Calu3 (cell line): ENCODE data around the gene PEAK3. TPM values are rescaled to one million over a fixed set of nuclear protein-coding genes. Genes with fewer than 3 reads are reported as not detected.

ENCODE experiments used
- BruUV-seq: library from RNA; stranded (reverse); fragments of 400-500 nt; replicated peaks from 2 replicates; lab custom pipeline; 2021; lab: Mats Ljungman, UMichigan
- CTCF ChIA-PET: fragments of 300-600 bp; sonication (Branson Sonifier 250); formaldehyde crosslinking; loops from one replicate; lab custom pipeline; 2022; ENCODE audit warnings: antibody characterized with exemption; lab: Charles Lee
- DNase-seq: peaks from one replicate; pipeline ENCODE4 v3.0.0; 2022
- H3K27ac Mint-ChIP-seq: one replicate; pipeline ENCODE4 v1.8.0; 2022; ENCODE audit warnings: mixed read lengths; ENCODE audit not compliant: unreplicated experiment
- H3K27me3 Mint-ChIP-seq: one replicate; pipeline ENCODE4 v1.8.0; 2022; ENCODE audit warnings: mixed read lengths; ENCODE audit not compliant: unreplicated experiment
- H3K36me3 Mint-ChIP-seq: one replicate; pipeline ENCODE4 v1.8.0; 2022; ENCODE audit warnings: mild to moderate bottlenecking, moderate library complexity, mixed read lengths; ENCODE audit not compliant: insufficient read depth, unreplicated experiment
- H3K4me1 Mint-ChIP-seq: one replicate; pipeline ENCODE4 v1.8.0; 2022; ENCODE audit warnings: mild to moderate bottlenecking, low read depth, mixed read lengths; ENCODE audit not compliant: unreplicated experiment
- H3K4me3 Mint-ChIP-seq: one replicate; pipeline ENCODE4 v1.8.0; 2022; ENCODE audit warnings: mild to moderate bottlenecking, low read depth, moderate library complexity, mixed read lengths; ENCODE audit not compliant: unreplicated experiment
- H3K9me3 Mint-ChIP-seq: one replicate; pipeline ENCODE4 v1.8.0; 2022; ENCODE audit warnings: low read depth, mixed read lengths; ENCODE audit not compliant: unreplicated experiment
- CTCF ChIP-seq: fragments of 200-600 bp; IDR thresholded peaks from one replicate; pipeline ENCODE4 v1.8.0; 2022; ENCODE audit warnings: antibody characterized with exemption; ENCODE audit not compliant: unreplicated experiment
- intact Hi-C: fragments of 100-400 bp; cut with micrococcal nuclease; formaldehyde crosslinking; loops from one replicate; pipeline ENCODE4 v1.10.0; 2022; ENCODE audit not compliant: unreplicated experiment
- total RNA-seq: library from RNA; stranded (reverse); gene quantifications from 2 replicates; pipeline ENCODE4 v1.2.3, GENCODE V29; 2022

PEAK3 gene
- total RNA-seq, 1 experiment from 2014 or later = not detected

GRCh38 chr19:2312820-2313501, 31.0 kb upstream of the PEAK3 start:
- H3K27me3 Mint-ChIP-seq = peaks cover 27% of the 10 kb centered on the region
- H3K4me3 Mint-ChIP-seq = no peak overlapping the region
- no peaks in the 10 kb centered on the region for H3K36me3 Mint-ChIP-seq
- no peak for TF ChIP-seq CTCF
- no TSS peak for BruUV-seq
- intact Hi-C loops = no loop called here
- no peaks in the 10 kb centered on the region for H3K4me1 Mint-ChIP-seq
- H3K27ac Mint-ChIP-seq = no peak overlapping the region
- DNase-seq = no peak
- H3K9me3 Mint-ChIP-seq = peaks cover 3% of the 10 kb centered on the region
- CTCF ChIA-PET = no interaction called here

- Mint-ChIP-seq H3K27me3 (peaks cover 41% of the 10 kb centered on the region), H3K4me1 (no peaks in the 10 kb centered on the region), H3K9me3 (peaks cover 3% of the 10 kb centered on the region), H3K27ac (no peak overlapping the region), H3K4me3 (no peak overlapping the region), H3K36me3 (no peaks in the 10 kb centered on the region)
- intact Hi-C loops = no loop called here
- DNase-seq = no peak
- no peak for TF ChIP-seq CTCF
- no TSS peak for BruUV-seq
- CTCF ChIA-PET = no interaction called here
Measured at GRCh38 chr19:2311093-2311492, 29.1 kb upstream of the PEAK3 start.

GRCh38 chr19:2309734-2310362, 27.9 kb upstream of the PEAK3 start:
- Mint-ChIP-seq H3K27ac (no peak overlapping the region), H3K36me3 (no peaks in the 10 kb centered on the region), H3K4me1 (no peaks in the 10 kb centered on the region), H3K4me3 (no peak overlapping the region), H3K27me3 (peaks cover 53% of the 10 kb centered on the region), H3K9me3 (peaks cover 3% of the 10 kb centered on the region)
- no TSS peak for BruUV-seq
- intact Hi-C loops = no loop called here
- no peak for DNase-seq
- CTCF ChIA-PET = no interaction called here
- no peak for TF ChIP-seq CTCF

- CTCF ChIA-PET = no interaction called here
- no peaks in the 10 kb centered on the region for H3K36me3 Mint-ChIP-seq
- TF ChIP-seq CTCF = no peak
- intact Hi-C loops = no loop called here
- H3K9me3 Mint-ChIP-seq = no peaks in the 10 kb centered on the region
- no peaks in the 10 kb centered on the region for H3K4me1 Mint-ChIP-seq
- peaks cover 70% of the 10 kb centered on the region for H3K27me3 Mint-ChIP-seq
- no peak for DNase-seq
- H3K4me3 Mint-ChIP-seq = no peak within 1 kb of the TSS
- BruUV-seq = no TSS peak
- no peak within 1 kb of the TSS for H3K27ac Mint-ChIP-seq
Measured at GRCh38 chr19:2308114-2308556, 26.2 kb upstream of the PEAK3 start, which contains the start of gene LINGO3. LINGO3 (minus strand) TSS chr19:2308154; CDS start chr19:2291776, 16,378 bp downstream.
